Cerebellar cortex (tissue), 1 donor: ENCODE measurements around the gene FBXL17.
A peak's percentile ranks its signal among the peaks of the same experiment; 100 is the strongest.

Experiments
- DNase-seq: peaks from one replicate; pipeline ENCODE4 v3.0.0-alpha.2; 2015; ENCODE audit warnings: low spot score

The FBXL17 gene

GRCh38 chr5:108373426-108373825 is 8.5 kb downstream of the FBXL17 start:
- DNase-seq: no peak

GRCh38 chr5:108372369-108372768 is 9.5 kb downstream of the FBXL17 start:
- no peak for DNase-seq

- no peak for DNase-seq
Measured at GRCh38 chr5:108371263-108371662, 10.6 kb downstream of the FBXL17 start.

- no peak for DNase-seq
Measured at GRCh38 chr5:108369167-108369566, 12.7 kb downstream of the FBXL17 start.

- DNase-seq: no peak
Measured at GRCh38 chr5:108367679-108368334, 14.1 kb downstream of the FBXL17 start.

GRCh38 chr5:108366500-108366899 is 15.4 kb downstream of the FBXL17 start:
- no peak for DNase-seq

GRCh38 chr5:108361771-108362170 is 20.1 kb downstream of the FBXL17 start:
- no peak for DNase-seq

GRCh38 chr5:108361239-108361638 is 20.7 kb downstream of the FBXL17 start:
- DNase-seq: no peak

GRCh38 chr5:108360280-108360679 is 21.6 kb downstream of the FBXL17 start:
- DNase-seq: no peak

GRCh38 chr5:108356286-108356685 is 25.6 kb downstream of the FBXL17 start:
- DNase-seq: no peak

GRCh38 chr5:108353087-108353486 is 28.8 kb downstream of the FBXL17 start:
- DNase-seq: no peak

GRCh38 chr5:108345541-108346171 is 36.2 kb downstream of the FBXL17 start:
- DNase-seq: peak; percentile 62

- no peak for DNase-seq
Measured at GRCh38 chr5:108344103-108344822, 37.6 kb downstream of the FBXL17 start.

- no peak for DNase-seq
Measured at GRCh38 chr5:108341866-108342265, 40.0 kb downstream of the FBXL17 start.

- no peak for DNase-seq
Measured at GRCh38 chr5:108340131-108340530, 41.8 kb downstream of the FBXL17 start.

- no peak for DNase-seq
Measured at GRCh38 chr5:108339220-108339619, 42.7 kb downstream of the FBXL17 start.

- DNase-seq: no peak
Measured at GRCh38 chr5:108334225-108334624, 47.7 kb downstream of the FBXL17 start.

- DNase-seq: no peak
Measured at GRCh38 chr5:108326982-108327381, 54.9 kb downstream of the FBXL17 start.

GRCh38 chr5:108324886-108325285 is 57.0 kb downstream of the FBXL17 start:
- DNase-seq: no peak

GRCh38 chr5:108321341-108321740 is 60.6 kb downstream of the FBXL17 start:
- no peak for DNase-seq

GRCh38 chr5:108320231-108320630 is 61.7 kb downstream of the FBXL17 start:
- no peak for DNase-seq

- no peak for DNase-seq
Measured at GRCh38 chr5:108315829-108316228, 66.1 kb downstream of the FBXL17 start.

GRCh38 chr5:108312258-108312657 is 69.6 kb downstream of the FBXL17 start:
- DNase-seq: no peak
